Activated T-helper 1 cell treated with anti-CD3 and anti-CD28 coated beads, Interleukin-12 subunit alpha, Interleukin-12 subunit beta, Interleukin-2, Interleukin-4 antibody, amounts not matched to agents 30 ng/mL and 10 ng/mL and 1 ng/mL, durations not matched to agents 14 hours and 24 hours and 36 hours (primary cell): ENCODE measurements around the gene SLC11A1. TPM values are rescaled to one million over a fixed set of nuclear protein-coding genes. Genes with fewer than 3 reads are reported as not detected.
A peak's percentile ranks its signal among the peaks of the same experiment; 100 is the strongest.

Source experiments
- DNase-seq: peaks from one replicate; pipeline ENCODE4 v3.0.0; 2021; ENCODE audit warnings: low spot score
- H3K27ac Mint-ChIP-seq: one replicate; pipeline ENCODE4 v1.8.0; 2021; ENCODE audit warnings: mild to moderate bottlenecking, mixed read lengths
- H3K27me3 Mint-ChIP-seq: one replicate; pipeline ENCODE4 v1.8.0; 2022; ENCODE audit warnings: mild to moderate bottlenecking, moderate library complexity, mixed read lengths; ENCODE audit not compliant: insufficient read depth
- H3K36me3 Mint-ChIP-seq: one replicate; pipeline ENCODE4 v1.8.0; 2021; ENCODE audit warnings: low read depth, mixed read lengths
- H3K4me1 Mint-ChIP-seq: one replicate; pipeline ENCODE4 v1.8.0; 2021; ENCODE audit warnings: low read depth, mixed read lengths
- H3K4me3 Mint-ChIP-seq: one replicate; pipeline ENCODE4 v1.8.0; 2021; ENCODE audit warnings: mild to moderate bottlenecking, moderate library complexity, mixed read lengths
- H3K9me3 Mint-ChIP-seq: one replicate; pipeline ENCODE4 v1.8.0; 2021; ENCODE audit warnings: mixed read lengths
- intact Hi-C: fragments of 100-400 bp; cut with micrococcal nuclease; formaldehyde crosslinking; loops from one replicate; pipeline ENCODE4 v1.15.1; 2024
- total RNA-seq: library from RNA; stranded (reverse); gene quantifications from 2 replicates; pipeline ENCODE4 v1.2.3, GENCODE V29; 2022

SLC11A1 gene
- total RNA-seq, 1 donor from 2014 or later = 0.05 TPM

DNA sequence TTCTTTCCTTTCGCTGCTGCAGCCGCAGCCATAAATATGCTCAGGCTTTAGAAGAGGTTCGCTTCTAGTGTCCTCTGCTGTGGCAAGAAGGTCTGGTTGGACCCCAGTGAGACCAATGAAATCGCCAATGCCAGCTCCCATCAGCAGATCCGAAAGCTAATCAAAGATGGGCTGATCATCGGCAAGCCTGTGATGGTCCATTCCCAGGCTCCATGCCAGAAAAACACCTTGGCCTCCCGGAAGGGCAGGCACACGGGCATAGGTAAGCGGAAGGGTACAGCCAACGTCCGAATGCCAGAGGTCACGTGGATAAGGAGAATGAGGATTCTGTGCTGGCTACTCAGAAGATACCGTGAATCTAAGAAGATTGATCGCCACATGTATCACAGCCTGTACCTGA is 28.0 kb upstream of the SLC11A1 start:
- Mint-ChIP-seq H3K4me3 (no peak overlapping the region), H3K27ac (no peak overlapping the region), H3K9me3 (peaks cover 15% of the 10 kb centered on the region), H3K4me1 (no peaks in the 10 kb centered on the region), H3K36me3 (no peaks in the 10 kb centered on the region), H3K27me3 (peaks cover 8% of the 10 kb centered on the region)
- no peak for DNase-seq
- intact Hi-C loops = loop anchor here (10.0 kb wide), 1 partner anchor 169 kb away; no protein-coding TSS in a partner anchor

DNA sequence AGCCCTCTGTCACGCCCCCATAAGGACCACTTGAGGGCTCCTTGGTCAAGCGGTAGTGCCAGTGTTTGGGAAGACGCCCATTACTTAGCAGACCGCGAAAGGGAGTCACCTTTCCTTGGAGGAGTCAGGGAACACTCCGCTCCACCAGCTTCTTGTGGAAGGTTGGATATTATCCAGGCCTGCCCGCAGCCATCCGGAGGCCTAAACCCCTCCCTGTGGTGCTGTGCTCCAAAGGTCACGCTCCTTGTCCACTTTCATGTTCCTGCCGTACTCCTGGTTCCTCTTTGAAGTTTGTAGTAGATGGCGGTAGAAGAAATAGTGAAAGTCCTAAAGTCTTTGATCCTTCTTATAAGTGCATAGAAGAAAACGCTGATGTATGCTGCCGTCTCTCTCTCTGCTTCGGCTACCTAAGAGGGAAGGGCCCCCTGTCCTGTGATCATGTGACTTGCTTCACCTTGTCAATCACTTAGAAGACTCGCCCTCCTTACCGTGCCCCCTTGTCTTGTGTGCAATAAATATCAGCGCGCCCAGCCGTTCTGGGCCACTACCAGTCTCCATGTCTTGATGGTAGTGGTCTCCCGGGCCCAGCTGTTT is 27.1 kb upstream of the SLC11A1 start:
- H3K9me3 Mint-ChIP-seq = peaks cover 10% of the 10 kb centered on the region
- H3K4me3 Mint-ChIP-seq = no peak overlapping the region
- no peaks in the 10 kb centered on the region for H3K4me1 Mint-ChIP-seq
- no peaks in the 10 kb centered on the region for H3K36me3 Mint-ChIP-seq
- DNase-seq = no peak
- intact Hi-C loops = loop anchor here (10.0 kb wide), 1 partner anchor 170 kb away; no protein-coding TSS in a partner anchor
- H3K27me3 Mint-ChIP-seq = peaks cover 8% of the 10 kb centered on the region
- H3K27ac Mint-ChIP-seq = no peak overlapping the region

DNA sequence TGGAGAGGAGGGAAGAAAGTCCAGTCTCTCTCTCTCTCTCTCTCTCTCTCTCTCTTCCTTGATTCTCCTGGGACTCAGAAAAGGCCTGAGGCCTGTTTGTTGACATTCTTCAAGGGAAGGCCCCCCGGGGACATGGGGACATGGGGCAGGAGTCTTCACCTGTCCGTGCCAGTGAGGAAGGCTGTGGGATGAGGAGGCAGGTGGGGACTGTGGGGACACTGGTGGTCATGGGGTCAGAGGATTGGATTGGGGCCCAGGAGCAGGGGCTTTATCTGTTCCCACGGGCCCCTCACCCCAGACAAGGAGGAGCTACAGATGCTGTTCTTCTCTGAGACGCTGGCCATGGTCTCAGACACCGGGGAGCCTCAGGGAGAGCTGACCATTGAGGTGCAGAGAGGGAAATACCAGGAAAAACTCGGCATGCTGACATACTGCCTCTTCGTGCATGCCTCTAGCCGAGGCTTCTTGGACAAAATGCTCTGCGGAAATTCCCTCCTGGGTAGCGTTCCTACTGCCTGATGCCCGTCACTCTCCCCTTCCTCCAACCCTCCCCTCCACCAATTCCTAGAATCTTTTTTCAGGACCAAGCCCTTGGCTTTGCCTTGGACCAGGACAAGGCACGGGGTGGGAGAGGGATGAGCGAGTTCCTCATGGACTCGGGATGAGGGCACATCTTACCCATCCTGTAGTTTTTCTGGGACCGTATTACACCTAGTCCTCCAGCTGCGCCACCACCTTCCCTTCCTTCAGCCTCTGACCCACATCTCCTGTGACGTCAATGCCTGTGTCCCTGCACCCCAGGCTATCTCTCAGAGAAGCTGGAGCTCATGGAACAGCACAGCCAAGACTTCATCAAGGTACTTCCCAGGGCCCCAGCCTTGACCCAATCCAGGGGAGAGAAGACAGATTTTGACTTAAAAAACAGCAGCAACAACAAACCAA is 24.6 kb upstream of the SLC11A1 start:
- DNase-seq = no peak
- no peak overlapping the region for H3K27ac Mint-ChIP-seq
- H3K36me3 Mint-ChIP-seq = no peaks in the 10 kb centered on the region
- H3K4me3 Mint-ChIP-seq = no peak overlapping the region
- H3K9me3 Mint-ChIP-seq = peaks cover 4% of the 10 kb centered on the region
- intact Hi-C loops = loop anchor here (2.0 to 10.0 kb wide), 2 partner anchors 65 to 173 kb away; partner anchors contain the start of gene TMBIM1
- H3K27me3 Mint-ChIP-seq = peaks cover 9% of the 10 kb centered on the region
- H3K4me1 Mint-ChIP-seq = no peaks in the 10 kb centered on the region

GRCh38 chr2:218360453-218360852 is 21.6 kb upstream of the SLC11A1 start:
- DNase-seq = no peak
- H3K4me1 Mint-ChIP-seq = no peaks in the 10 kb centered on the region
- H3K4me3 Mint-ChIP-seq = no peak overlapping the region
- no peak overlapping the region for H3K27ac Mint-ChIP-seq
- peaks cover 9% of the 10 kb centered on the region for H3K27me3 Mint-ChIP-seq
- intact Hi-C loops = no loop called here
- H3K9me3 Mint-ChIP-seq = no peaks in the 10 kb centered on the region
- no peaks in the 10 kb centered on the region for H3K36me3 Mint-ChIP-seq

DNA sequence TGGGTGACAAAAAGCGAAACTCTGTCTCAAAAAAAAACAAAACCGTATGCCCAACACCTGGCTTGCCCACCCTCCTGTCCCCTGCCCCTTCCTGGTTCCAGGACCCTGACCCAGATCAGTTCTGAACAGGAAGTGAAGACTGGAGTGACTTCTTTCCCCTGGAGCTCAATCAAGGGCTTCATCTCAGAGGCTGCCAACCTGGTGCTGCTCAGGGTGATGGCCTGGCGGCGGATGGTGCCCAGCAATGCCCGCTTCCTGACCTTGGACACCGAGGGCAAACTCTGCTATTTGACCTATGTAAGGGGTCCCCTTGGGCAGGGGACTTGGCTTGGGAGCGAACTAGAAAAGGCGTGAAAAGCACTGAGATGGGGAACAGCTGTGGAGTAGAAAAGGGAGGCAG is 19.5 kb upstream of the SLC11A1 start:
- Mint-ChIP-seq H3K4me3 (no peak overlapping the region), H3K4me1 (no peaks in the 10 kb centered on the region), H3K27ac (no peak overlapping the region), H3K27me3 (peaks cover 17% of the 10 kb centered on the region), H3K36me3 (no peaks in the 10 kb centered on the region), H3K9me3 (no peaks in the 10 kb centered on the region)
- no peak for DNase-seq
- intact Hi-C loops = no loop called here

DNA sequence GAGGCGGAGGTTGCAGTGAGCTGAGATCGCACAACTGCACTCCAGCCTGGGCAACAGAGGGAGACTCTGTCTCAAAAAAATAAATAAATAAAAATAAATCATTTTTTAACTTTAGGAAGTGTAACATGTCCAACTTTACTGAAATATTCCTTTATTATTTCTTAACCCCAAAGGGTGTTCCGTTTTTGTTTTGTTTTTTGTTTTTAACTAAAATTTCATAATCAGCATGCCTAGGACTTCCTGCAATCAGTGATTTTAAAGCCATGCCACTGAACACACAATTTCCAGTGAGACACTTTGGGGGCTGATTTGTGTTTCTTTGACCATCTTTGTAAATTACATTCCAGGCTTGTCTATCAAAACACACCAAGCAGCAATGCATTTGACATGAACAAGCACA is 18.3 kb upstream of the SLC11A1 start:
- no peaks in the 10 kb centered on the region for H3K36me3 Mint-ChIP-seq
- H3K4me3 Mint-ChIP-seq = no peak overlapping the region
- intact Hi-C loops = no loop called here
- H3K27ac Mint-ChIP-seq = no peak overlapping the region
- no peak for DNase-seq
- no peaks in the 10 kb centered on the region for H3K9me3 Mint-ChIP-seq
- H3K4me1 Mint-ChIP-seq = peaks cover 7% of the 10 kb centered on the region
- peaks cover 23% of the 10 kb centered on the region for H3K27me3 Mint-ChIP-seq

DNA sequence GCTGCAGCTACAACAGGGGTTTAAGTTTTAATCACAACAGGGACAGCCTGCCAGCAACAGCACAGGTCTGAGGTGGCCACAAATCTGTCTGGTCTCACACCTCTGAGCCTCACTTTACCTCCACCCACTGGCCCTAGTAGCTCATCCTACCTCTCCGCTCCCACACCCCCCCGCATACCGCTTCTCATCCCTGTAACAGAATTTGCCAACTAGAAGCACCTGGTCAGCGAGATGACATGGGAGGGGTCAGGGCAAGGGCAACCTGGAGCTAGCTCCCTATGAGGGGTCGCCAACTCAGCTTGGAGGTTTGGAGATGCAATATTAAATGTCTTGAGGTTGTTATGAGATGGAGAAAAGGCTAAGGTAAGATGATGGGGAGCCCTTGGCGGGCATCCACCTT is 17.9 kb upstream of the SLC11A1 start:
- H3K4me3 Mint-ChIP-seq = no peak overlapping the region

GRCh38 chr2:218366621-218367414 is 15.3 kb upstream of the SLC11A1 start:
- Mint-ChIP-seq H3K4me1 (peaks cover 7% of the 10 kb centered on the region), H3K9me3 (no peaks in the 10 kb centered on the region), H3K27ac (no peak overlapping the region), H3K4me3 (peak overlapping the region; percentile 66), H3K27me3 (peaks cover 42% of the 10 kb centered on the region), H3K36me3 (no peaks in the 10 kb centered on the region)
- DNase-seq = no peak
- intact Hi-C loops = loop anchor here (2.0 to 5.0 kb wide), 2 partner anchors 50 to 66 kb away; no protein-coding TSS in a partner anchor

More for the DNA sequence above, 17.9 kb upstream of the SLC11A1 start:
- Mint-ChIP-seq H3K27ac (no peak overlapping the region), H3K27me3 (peaks cover 28% of the 10 kb centered on the region), H3K36me3 (no peaks in the 10 kb centered on the region), H3K4me1 (peaks cover 7% of the 10 kb centered on the region), H3K9me3 (no peaks in the 10 kb centered on the region)
- no peak for DNase-seq
- intact Hi-C loops = no loop called here

GRCh38 chr2:218367415-218368149 is 14.5 kb upstream of the SLC11A1 start:
- H3K9me3 Mint-ChIP-seq = no peaks in the 10 kb centered on the region
- peak overlapping the region; percentile 78 for H3K4me3 Mint-ChIP-seq
- DNase-seq = peak; percentile 64
- peak overlapping the region; percentile 61 for H3K27ac Mint-ChIP-seq
- H3K27me3 Mint-ChIP-seq = peaks cover 42% of the 10 kb centered on the region
- intact Hi-C loops = loop anchor here (2.0 to 5.0 kb wide), 4 partner anchors 27 to 67 kb away; no protein-coding TSS in a partner anchor
- peaks cover 7% of the 10 kb centered on the region for H3K4me1 Mint-ChIP-seq
- H3K36me3 Mint-ChIP-seq = no peaks in the 10 kb centered on the region

- Mint-ChIP-seq H3K27ac (peak overlapping the region; percentile 61), H3K4me1 (peaks cover 7% of the 10 kb centered on the region), H3K27me3 (peaks cover 42% of the 10 kb centered on the region), H3K4me3 (peak overlapping the region; percentile 78), H3K9me3 (no peaks in the 10 kb centered on the region), H3K36me3 (no peaks in the 10 kb centered on the region)
- DNase-seq = no peak
- intact Hi-C loops = loop anchor here (2.0 to 5.0 kb wide), 3 partner anchors 27 to 51 kb away; no protein-coding TSS in a partner anchor
Measured at GRCh38 chr2:218368150-218368528, 13.9 kb upstream of the SLC11A1 start.

DNA sequence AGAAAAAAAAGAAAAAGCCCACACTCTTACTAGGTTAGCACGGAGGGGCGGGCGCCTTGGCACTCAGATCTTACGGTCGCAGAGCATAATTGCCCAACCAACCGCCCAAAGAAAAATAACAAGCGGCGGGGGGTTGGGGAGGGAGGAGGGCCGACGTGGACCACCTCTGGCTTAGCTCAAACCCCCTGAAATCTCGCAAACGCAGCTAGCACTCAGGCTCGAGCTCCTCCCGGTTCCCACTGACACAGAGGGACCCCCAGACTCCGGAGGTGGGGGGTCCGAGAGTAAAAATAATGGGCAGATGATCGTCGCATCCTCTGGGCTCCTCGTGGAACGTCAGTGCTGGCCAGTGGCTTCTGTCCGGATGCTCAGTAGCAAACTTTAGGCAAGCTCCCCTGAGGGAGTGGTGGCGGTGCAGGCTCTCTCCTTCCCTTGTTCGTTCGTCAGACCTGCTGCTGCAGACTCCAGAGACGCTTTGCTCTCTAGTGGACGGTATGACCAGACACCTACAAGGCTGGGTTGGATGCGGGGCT is 13.4 kb upstream of the SLC11A1 start:
- Mint-ChIP-seq H3K27ac (no peak overlapping the region), H3K9me3 (no peaks in the 10 kb centered on the region), H3K27me3 (peaks cover 44% of the 10 kb centered on the region), H3K4me1 (peaks cover 7% of the 10 kb centered on the region), H3K36me3 (no peaks in the 10 kb centered on the region), H3K4me3 (peak overlapping the region; percentile 78)
- DNase-seq = no peak
- intact Hi-C loops = loop anchor here (2.0 to 5.0 kb wide), 3 partner anchors 26 to 51 kb away; no protein-coding TSS in a partner anchor

- intact Hi-C loops = loop anchor here (2.0 to 5.0 kb wide), 3 partner anchors 25 to 52 kb away; no protein-coding TSS in a partner anchor
- DNase-seq = no peak
- Mint-ChIP-seq H3K36me3 (no peaks in the 10 kb centered on the region), H3K4me3 (peak overlapping the region; percentile 51), H3K9me3 (no peaks in the 10 kb centered on the region), H3K27me3 (peaks cover 43% of the 10 kb centered on the region), H3K4me1 (peaks cover 7% of the 10 kb centered on the region), H3K27ac (no peak overlapping the region)
Measured at GRCh38 chr2:218369330-218369729, 12.7 kb upstream of the SLC11A1 start.
